ENCODE measurements around the gene ANKRD27.
A peak's percentile ranks its signal among the peaks of the same experiment; 100 is the strongest.
"Not testable (repeated sequence)": the region's sequence is repeated elsewhere in the genome, so short reads cannot be mapped to it uniquely, and the experiment has no call there.

ANKRD27 gene

GRCh38 chr19:32691291-32691951 is 16.4 kb upstream of the ANKRD27 start, which contains the start of gene NUDT19:
TSS of gene NUDT19 (plus strand) at chr19:32691821. CDS start at chr19:32691961, 140 bp downstream.
- DNase-seq (ENCODE audit: low read depth in 2 of 2) = peak; percentile 56 to 61

DNA sequence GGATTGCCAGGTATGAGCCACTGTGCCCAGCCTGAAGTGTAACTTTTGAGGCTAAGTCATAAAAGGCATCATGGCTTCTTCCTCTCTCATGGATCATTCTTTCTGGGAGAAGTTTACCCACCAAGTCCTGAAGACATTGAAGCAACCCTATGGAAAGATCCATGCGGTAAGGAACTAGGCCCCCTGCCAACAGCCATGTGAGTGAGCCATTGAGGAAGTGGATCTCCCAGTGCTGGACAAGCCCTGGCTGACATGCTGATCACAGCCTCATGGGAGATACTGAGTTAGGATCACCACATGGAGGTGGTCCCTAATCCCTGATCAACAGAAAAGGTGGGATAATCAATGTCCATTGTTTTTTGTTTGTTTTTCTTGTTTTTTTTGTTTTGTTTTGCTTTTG is 13.3 kb upstream of the ANKRD27 start:
- DNase-seq (ENCODE audit: low read depth in 2 of 2) = no peak

DNA sequence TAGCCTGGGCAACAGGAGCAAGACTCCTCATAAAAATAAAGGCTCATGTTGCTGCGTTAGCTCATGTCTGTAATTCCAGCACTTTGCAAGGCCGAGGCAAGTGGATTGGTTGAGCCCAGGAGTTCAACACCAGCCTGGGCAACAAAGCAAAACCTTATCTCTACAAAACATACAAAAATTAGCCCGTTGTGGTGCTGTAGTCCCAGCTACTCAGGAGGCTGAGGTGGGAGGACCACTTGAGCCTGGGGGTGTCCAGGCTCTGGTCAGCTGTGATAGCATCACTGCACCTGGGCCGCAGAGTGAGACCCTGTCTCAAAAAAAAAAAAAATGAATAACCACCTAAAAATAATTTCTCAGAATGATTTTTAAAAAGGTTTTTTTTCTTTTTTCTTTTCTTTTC is 12.7 kb upstream of the ANKRD27 start:
- no peak for DNase-seq (ENCODE audit: low read depth in 2 of 2)

DNA sequence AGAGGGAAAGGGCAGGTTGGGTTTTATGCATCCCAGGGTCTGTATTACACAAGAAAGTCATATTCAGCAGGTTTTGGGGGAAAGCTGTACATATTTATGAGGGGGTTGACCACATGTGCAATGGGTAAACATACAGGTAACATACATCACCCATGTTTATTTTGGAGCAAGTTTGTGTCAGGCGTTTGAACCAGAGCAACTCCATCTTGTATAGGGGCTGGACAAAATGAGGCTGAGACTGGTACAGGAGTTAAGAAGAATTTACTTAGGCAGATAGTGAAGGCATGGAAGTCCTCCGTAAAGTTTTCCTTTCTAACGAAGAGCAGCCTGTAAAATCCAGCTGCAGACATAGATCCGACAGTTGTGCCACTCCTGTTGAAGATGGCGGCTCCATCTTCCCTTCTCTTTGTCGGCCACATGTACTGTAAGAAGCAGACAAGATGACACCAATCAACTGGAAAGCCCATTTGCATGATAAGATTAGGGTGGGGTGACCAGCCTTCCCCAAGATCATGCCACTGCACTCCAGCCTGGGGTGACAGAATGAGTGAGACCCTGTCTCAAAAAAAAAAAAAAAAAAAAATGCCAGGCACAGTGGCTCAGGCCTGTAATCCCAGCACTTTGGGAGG is 12.0 kb upstream of the ANKRD27 start:
- no peak for DNase-seq (ENCODE audit: low read depth in 2 of 2)

GRCh38 chr19:32682317-32682716 is 7.3 kb upstream of the ANKRD27 start:
- no peak for DNase-seq (ENCODE audit: low read depth in 2 of 2)

GRCh38 chr19:32680986-32681385 is 6.0 kb upstream of the ANKRD27 start:
- DNase-seq (ENCODE audit: low read depth in 2 of 2) = no peak

GRCh38 chr19:32677657-32678056 is 2.7 kb upstream of the ANKRD27 start:
- no peak for DNase-seq (ENCODE audit: low read depth in 2 of 2)

- DNase-seq (ENCODE audit: low read depth in 2 of 2) = no peak
Observed at GRCh38 chr19:32676895-32677359, 1.9 kb upstream of the ANKRD27 start.

DNA sequence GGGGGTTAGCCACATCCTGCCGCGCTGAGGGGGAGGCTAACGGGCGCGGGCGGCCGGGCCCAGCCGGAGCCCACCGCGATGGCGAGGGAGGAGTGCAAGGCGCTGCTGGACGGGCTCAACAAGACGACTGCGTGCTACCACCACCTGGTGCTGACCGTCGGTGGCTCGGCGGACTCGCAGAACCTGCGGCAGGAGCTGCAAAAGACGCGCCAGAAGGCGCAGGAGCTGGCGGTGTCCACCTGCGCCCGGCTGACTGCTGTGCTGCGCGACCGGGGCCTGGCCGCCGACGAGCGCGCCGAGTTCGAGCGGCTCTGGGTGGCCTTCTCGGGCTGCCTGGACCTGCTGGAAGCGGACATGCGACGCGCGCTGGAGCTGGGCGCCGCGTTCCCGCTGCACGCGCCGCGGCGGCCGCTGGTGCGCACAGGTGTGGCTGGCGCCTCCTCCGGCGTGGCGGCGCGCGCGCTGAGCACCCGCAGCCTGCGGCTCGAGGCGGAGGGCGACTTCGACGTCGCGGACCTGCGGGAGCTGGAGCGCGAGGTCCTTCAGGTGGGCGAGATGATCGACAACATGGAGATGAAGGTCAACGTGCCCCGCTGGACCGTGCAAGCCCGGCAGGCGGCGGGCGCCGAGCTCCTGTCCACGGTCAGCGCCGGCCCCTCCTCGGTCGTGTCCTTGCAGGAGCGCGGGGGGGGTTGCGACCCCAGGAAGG is 1.4 kb upstream of the ANKRD27 start:
- DNase-seq (ENCODE audit: low read depth in 2 of 2) = no peak

DNA sequence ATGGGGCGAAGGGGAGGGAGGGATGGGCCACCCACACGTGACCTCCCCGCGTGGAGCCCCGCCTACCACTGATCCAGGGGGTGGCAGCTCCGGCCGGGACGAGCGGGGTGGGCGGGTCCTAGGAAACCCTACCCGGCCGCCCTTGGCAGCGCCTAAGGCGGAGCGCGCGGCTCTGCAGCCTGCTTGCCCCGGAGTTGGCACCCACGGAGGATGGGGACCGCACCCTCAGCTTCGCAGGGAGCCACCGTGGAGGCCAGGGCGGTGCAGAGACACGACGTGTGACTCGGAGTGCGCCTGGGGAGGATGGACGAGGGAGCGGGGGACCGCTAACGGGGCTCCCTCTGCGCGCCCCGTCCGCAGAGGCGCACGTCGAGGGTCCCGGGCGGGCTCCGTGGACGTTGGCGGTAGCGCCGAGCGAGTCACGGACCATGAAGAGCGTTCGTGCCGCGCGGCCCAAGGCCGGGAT is 773 bp upstream of the ANKRD27 start, which contains the start of gene RGS9BP:
Gene RGS9BP, plus strand, starts transcription at position 129 of the 466 bp plus-strand sequence. CDS start 416 bp downstream, outside the sequence.
- peak; percentile 39 to 51 for DNase-seq (ENCODE audit: low read depth in 2 of 2)

- no peak for DNase-seq (ENCODE audit: low read depth in 2 of 2)
Observed at GRCh38 chr19:32674153-32674930, 638 bp downstream of the ANKRD27 start.

DNA sequence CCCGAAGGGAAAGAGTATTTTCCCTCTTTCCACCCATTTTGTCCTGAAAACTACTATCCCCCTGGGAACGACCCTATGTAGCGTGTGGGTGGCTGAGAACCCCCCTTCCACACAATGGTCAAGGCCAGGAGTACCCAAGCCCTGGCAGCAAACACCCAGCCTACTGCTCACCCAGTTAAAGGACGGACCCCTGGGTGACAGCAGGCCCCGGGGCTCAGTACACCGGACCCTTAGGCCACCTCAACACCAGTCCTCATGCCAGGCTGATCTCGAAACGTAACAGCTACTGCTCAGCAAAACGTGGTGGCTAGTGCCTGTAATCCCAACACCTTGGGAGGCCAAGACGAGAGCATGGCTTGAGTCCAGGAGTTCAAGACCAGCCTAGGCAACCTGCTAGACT is 1.4 kb downstream of the ANKRD27 start:
- no peak for DNase-seq (ENCODE audit: low read depth in 2 of 2)

DNA sequence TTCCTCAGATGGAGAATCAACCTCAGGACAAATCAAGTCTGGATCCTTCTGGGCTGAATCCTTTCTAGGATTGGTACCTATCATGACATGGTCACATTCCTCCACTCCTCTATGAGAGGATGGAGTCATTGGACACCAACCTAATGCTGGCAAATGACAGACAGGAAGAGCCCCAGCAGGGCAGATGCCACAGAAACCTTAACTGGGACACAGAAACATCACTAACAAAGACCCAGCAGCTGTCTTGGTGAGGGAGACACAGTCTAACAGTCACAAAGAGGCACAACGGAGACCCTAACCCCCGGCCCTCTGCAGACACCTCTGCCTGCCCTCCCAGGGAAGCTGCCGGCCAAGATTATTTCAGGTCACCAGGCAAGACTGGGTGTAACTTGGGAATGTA is 2.1 kb downstream of the ANKRD27 start:
- DNase-seq (ENCODE audit: low read depth in 2 of 2) = no peak

GRCh38 chr19:32671883-32672593 is 2.9 kb downstream of the ANKRD27 start:
- no peak for DNase-seq (ENCODE audit: low read depth in 2 of 2)

DNA sequence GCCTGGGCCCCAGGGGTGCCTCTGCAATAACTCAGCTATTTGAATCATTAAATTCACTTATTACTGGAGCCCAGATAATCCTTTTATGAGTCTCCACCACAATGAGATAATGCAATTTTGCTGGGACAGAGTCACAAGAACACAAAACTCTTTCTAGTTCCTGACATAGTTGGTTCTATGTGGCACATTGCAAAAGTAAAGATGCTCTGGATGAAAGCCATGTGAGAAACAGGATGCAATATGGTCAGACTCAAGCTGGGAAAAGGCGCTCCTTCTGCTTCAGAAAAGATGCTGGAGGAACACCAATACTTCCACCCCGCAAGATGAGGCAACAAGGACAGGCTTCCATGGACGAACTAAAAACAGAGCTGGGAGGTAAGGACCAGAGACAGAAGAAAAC is 5.7 kb downstream of the ANKRD27 start:
- DNase-seq (ENCODE audit: low read depth in 2 of 2) = no peak

GRCh38 chr19:32666084-32666483 is 8.9 kb downstream of the ANKRD27 start:
- no peak for DNase-seq (ENCODE audit: low read depth in 2 of 2)

GRCh38 chr19:32662186-32662585 is 12.8 kb downstream of the ANKRD27 start:
- DNase-seq (ENCODE audit: low read depth in 2 of 2) = no peak

DNA sequence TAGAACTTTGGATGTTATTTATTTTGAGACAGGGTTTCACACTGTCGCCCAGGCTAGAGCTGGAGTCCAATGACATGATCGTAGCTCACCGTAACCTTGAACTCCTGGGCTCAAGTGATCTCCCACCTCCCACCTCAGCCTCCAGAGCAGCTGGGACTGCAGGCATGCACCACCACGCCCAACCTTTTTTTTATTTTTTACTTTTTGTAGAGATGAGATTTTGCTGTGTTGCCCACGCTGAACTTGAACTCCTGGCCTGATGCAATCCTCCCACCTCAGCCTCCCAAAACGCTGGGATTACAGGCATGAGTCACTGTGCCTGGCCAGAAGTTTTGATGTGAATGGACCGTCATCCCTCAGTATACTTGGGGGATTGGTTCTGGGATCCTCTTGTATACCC is 13.7 kb downstream of the ANKRD27 start:
- no peak for DNase-seq (ENCODE audit: low read depth in 2 of 2)

DNA sequence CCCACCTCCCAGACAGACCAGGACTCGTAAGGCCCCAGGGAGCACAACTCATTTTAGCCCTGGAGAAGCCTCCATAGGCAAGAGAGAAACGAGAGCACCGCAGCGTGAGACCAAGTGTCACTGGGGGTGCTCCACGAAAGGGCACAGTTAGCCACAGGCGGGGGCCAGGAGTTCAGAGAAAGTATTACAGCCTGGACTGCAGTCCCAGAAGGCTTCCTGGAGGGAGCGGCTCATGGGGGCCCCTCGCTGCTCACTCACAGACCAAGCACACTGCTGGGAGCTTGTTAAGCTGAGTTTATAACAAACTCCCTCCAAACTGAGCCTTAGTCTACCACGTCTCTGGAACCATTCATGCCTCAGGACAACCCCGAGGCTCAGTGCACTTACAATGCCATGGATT is 16.5 kb downstream of the ANKRD27 start:
- DNase-seq (ENCODE audit: low read depth in 2 of 2) = no peak

- no peak for DNase-seq (ENCODE audit: low read depth in 2 of 2)
Observed at GRCh38 chr19:32658075-32658474, 16.9 kb downstream of the ANKRD27 start.

DNA sequence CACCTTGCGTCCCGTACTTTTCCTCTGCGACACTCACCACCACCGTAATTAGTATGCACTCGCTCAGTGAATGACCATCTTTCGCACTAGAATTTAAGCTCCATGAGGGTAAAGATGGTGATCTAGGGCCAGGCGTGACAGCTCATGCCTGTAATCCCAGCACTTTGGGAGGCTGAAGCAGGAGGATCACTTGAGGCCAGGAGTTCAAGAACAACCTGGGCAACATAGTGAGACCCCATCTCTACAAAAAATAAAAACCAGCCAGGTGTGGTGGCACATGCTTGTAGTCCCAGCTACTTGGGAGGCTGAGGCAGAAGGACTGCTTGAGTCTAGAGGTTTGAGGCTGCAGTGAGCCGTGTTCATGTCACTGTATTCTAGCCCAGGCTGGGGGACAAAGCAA is 18.6 kb downstream of the ANKRD27 start:
- DNase-seq (ENCODE audit: low read depth in 2 of 2) = not testable (repeated sequence)

Measured in stimulated activated CD8-positive, alpha-beta memory T cell treated with anti-CD3 and anti-CD28 coated beads, Interleukin-15, amount 100 ng/mL, for 4 hours (primary cell).